Activated CD4-positive, alpha-beta T cell treated with anti-CD3 and anti-CD28 coated beads for 24 hours (primary cell): ENCODE measurements around the gene LYSMD3.
A peak's percentile ranks its signal among the peaks of the same experiment; 100 is the strongest.

Experiments
- DNase-seq, 2 donors: peaks; one replicate each; pipeline ENCODE4 v3.0.0-alpha.2; 2020; ENCODE audit warnings: low read depth in 2 of 2

Gene LYSMD3

GRCh38 chr5:90548069-90548593 is 18.7 kb upstream of the LYSMD3 start:
- DNase-seq, result no peak

DNA sequence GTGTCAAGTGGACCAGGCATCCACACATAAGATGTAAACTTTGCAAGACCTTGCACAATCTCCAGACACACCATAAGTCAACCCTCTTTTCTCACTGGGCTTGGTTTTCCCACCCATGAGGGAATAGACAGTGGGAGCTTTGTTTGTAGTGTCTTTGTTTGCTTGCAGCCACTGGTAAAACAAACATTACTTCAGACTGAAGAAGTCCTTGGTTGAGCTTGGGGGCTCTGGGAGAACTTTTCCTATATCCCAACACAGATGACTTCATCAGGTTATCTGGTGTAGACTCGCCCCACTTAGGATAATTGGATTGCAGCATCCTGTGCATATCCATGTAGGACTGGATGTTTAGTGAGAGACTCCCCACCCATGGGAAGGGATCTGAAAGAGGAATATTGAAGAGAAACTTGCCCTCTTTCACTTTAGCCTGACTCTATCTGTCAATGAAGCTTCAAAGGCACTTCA is 17.7 kb upstream of the LYSMD3 start:
- DNase-seq, result no peak

- no peak for DNase-seq
These were observed 16.9 kb upstream of the LYSMD3 start for GRCh38 chr5:90546216-90546837.

DNA sequence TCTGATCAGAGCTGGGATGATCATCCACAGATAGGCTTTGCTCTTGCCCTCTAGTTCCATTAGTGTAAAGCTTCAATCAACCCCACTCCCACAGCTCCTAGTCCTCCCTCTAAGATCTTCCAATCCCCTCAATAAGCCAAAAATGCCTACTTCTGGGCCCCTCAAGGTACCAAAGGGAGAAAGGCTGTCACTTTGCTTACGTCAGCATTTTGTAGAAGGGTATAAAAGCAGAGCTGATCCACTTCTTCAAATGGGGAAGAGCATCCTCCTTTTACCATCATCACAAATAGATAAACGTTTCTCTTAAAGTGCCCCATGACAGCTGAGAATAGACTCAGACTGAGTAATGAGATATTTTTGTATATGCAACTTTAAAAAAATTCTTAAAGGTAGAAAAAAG is 16.1 kb upstream of the LYSMD3 start:
- DNase-seq, result no peak

GRCh38 chr5:90542827-90543519 is 13.6 kb upstream of the LYSMD3 start:
- DNase-seq, result no peak

DNA sequence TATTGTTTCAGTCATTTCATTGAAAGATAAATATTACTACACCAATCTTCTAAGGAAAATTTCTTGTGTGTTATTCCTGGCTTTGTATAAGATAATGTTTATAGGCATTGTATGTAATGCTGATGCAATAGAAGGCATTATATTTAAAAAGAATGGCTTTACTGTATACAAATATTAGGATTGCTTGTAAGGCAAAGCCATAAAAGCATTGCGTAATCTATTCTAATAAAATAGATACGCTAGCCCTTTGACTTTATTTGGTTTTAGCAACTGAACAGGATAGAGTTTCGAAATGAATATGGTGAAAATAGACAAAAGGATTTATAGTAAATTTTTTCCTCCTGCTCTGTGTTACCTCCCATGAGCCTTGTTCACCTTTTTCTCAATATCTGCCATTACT is 5.5 kb upstream of the LYSMD3 start:
- DNase-seq, result no peak

GRCh38 chr5:90533794-90534193 is 4.4 kb upstream of the LYSMD3 start:
- no peak for DNase-seq

DNA sequence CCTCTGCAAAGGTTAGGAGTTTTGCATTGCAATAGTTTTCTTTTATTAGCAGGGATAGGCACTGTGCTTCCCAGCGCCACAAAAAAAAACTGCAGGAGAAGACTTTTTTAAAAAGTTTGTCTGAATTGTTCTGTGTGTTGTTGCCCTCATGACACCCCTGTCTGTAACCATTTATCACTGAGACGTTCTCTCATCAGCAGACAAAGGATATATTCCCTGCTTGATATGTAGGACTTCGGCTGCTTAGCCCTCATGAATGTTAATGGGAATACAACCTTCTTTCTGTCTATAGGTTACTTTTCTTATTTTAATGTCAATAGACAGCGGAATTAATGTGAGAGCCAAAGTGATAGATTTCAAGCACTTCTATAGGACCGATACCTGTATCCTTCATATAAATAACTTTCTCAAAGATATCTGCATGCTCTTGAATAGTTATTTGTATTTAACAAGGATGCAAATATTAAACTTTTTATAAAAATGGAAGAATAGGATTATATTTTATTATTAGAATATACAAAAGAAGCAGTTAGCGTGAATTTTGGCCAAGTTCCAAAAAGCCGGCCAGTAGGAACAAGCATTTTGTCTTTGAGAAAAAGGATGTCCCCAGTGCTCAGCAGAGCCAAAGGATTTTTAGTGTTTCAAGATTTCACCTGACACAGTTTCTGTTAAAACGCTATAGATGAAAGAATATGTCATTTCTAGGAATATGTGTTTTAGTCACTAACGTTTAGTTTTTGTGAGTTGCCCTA is 1.5 kb upstream of the LYSMD3 start:
- no peak for DNase-seq

- DNase-seq, result peak; percentile 30 to 43
These were observed 724 bp upstream of the LYSMD3 start for GRCh38 chr5:90529939-90530677.

DNA sequence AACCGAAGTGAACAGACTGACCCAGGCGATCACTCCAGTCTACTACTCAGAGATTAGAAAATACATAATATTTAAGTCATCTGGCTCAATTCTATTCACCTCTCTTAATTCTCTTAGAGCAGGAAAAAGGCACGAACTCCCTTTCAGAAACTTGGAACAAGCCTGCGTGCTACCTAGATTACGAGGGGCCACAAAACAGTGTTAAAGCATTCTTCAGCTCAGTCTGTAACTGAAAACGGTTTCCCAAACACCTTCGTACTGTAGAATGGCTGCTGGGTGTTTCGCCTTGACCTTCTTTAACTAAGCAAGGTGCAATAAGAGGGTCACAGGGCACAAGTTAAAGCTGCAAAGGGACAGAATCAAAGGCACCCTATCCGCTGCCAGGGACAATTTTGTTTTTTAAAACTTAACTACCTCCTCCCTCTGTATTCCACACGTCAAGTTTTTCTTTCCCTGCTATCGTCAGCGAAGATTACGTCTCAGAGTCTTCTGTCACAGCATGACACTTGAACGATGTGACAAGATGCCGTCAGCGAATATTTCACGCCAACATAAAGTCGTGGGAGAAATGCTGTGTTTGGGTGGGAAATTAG is 687 bp downstream of the LYSMD3 start:
- DNase-seq, result no peak

- no peak for DNase-seq
These were observed 10.3 kb downstream of the LYSMD3 start for GRCh38 chr5:90519081-90519480.

DNA sequence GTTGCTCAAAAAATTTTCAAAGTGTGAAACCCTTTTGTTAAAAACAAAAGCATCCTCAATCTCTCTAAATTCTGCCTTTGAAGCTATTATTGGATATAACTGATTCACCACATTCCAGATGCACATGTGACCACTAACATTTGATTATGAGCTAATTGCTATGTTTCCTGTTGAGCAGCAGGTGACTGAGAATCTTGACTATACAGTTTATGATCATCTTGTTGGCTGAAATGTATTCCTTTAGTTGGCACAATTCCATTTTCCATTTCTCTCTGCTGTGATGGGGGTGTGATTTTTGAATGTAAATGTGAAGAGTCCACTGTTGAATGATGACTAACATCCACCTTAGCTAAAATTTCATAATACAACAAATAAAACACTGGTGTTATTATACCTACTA is 10.7 kb downstream of the LYSMD3 start:
- no peak for DNase-seq

GRCh38 chr5:90514520-90514919 is 14.9 kb downstream of the LYSMD3 start:
- no peak for DNase-seq

DNA sequence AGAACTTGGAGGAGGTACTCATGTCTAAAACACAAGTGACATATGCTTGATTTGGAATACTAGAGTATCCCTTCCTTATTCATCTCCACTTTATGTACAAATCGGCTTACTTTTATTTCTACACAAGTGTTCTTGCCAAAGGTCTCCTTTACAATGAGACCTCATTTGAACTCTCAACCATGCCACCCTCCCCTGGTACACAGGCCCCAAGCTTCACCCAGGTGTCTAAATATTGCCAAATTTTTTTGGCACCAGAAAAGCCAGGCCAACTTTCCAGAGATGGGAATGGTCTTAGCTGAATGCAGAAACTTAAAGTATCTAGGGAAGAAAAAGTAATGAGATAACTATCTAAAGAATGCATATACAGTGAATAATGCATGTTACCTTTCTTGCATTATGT is 18.9 kb downstream of the LYSMD3 start:
- no peak for DNase-seq

DNA sequence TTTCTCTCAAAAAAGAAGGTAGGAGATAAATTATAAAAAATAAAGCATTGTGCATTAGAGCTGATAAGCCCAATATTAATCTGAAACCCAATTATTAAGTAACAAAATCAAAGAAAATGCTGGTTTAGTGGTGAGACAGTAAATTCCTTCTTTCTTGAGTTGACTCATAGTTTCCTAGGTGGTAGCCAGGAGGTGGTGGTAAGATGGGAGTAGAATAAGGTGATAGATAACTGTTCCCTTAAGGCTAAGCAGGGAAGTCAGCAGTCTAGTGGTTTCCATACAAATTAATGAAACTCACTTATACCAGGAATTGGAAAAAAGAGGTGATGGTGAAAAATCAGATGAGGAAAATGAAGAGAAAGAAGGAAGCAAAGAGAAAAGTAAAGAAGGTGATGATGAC is 23.2 kb downstream of the LYSMD3 start:
- no peak for DNase-seq

DNA sequence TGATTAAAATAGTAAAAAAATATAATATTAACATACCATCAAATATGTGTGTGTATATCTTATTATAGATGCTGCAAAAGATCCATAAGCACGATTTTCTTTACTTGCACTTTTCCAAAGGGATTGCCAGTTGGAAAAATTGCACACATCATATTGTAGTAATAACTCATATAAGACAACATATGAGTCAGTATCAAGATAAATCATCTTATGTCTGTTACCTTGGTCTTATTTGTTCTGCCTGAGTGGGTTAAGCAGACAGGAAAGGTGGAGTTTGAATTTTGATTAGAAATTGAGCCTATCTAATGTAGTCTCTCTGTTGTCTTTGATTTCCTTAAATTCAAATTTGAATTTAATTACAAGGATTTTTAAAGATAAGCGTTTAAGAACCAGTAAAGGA is 24.6 kb downstream of the LYSMD3 start:
- DNase-seq, result no peak

GRCh38 chr5:90503596-90503995 is 25.8 kb downstream of the LYSMD3 start:
- DNase-seq, result no peak

DNA sequence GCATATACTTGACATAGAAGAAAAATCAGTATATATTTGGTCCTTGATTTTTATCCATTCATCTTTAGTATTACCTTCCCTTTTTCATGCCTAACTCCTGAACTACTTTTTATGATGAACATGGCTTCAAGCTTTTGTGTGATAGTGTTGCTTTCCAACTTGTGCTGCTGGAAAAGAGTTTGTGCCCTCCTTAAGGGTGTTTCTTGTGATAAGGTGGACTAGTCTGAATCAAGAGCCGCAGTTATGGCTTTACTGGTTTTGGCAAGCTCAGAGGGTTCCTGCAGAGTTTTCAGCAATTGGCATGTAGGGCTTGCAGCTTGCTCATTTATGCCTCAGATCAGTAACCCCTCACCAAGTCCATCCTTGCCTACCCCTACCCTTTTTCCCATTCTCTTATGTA is 34.2 kb downstream of the LYSMD3 start:
- DNase-seq, result no peak

DNA sequence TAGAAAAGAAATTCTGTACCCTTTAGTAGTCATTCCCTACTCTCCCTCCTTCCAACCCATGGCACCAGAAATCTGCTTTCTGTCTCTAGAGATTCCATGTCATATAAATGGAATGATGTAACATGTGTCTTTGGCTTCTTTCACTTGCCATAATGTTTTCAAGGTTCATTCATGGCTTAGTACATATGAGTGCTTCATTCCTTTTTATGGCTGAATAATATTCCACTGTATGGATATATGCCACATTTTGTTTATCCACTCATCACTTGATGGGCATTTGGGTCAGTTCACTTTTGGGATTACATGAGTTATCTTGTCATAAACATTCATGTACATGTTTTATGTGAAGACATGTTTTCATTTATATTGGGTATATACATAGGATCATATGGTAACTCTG is 35.3 kb downstream of the LYSMD3 start:
- no peak for DNase-seq

DNA sequence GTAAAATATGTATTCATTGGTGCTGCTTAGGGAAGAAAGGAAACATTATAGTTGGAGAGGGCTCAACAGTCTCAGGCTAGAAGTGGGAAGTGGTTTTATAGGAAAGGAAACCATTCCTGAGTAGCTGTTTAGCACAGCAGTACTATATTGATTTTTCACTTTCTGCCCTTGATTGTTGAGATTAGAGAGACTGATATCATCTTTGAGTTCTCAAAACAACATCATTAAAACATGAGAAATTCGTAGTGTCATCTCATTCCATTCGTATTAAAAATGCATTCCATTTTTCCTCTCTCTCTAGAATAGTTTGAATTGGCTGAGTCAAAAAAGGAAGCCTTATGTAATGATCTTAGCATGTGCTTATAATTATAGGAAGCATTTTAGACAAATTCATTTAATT is 40.6 kb downstream of the LYSMD3 start:
- no peak for DNase-seq

- no peak for DNase-seq
These were observed 44.8 kb downstream of the LYSMD3 start for GRCh38 chr5:90484540-90484939.

- no peak for DNase-seq
These were observed 46.2 kb downstream of the LYSMD3 start for GRCh38 chr5:90483206-90483605.
